ENCODE measurements around the gene SSR1. TPM values are rescaled to one million over a fixed set of nuclear protein-coding genes. Genes with fewer than 3 reads are reported as not detected.
A peak's percentile ranks its signal among the peaks of the same experiment; 100 is the strongest.

The SSR1 gene
- total and polyA plus RNA-seq, 9 of the 15 experiments (the other 6 are each of a cell fraction or from before 2014, with no cell fraction given) = 87.7 to 220 (median 144) TPM

GRCh38 chr6:7313505-7314165, 636 bp upstream of the SSR1 start (continued):
- TF ChIP-seq NFYB (IDR thresholded peaks at IDR 0.05; ENCODE audit: extremely low read depth, insufficient read length) = no peak
- TF ChIP-seq RBM15 (IDR thresholded peaks at IDR 0.05; ENCODE audit: insufficient read depth, low read length) = no peak
- TF ChIP-seq PHB2 (IDR thresholded peaks at IDR 0.05; ENCODE audit: low read depth) = no peak
- no peak for TF ChIP-seq NR2C1 (IDR thresholded peaks at IDR 0.05)
- 0 out of 2 replicates have a peak, but pooled peaks have one; percentile 13 for TF ChIP-seq NR2C1 (tag; IDR thresholded peaks at IDR 0.05)
- TF ChIP-seq ZNF518B (CRISPR knock-in tag; IDR thresholded peaks at IDR 0.05) = no peak
- no peak for TF ChIP-seq LARP7 (IDR thresholded peaks at IDR 0.05)
- no peak for TF ChIP-seq NR1H2 (CRISPR knock-in tag; IDR thresholded peaks at IDR 0.05)
- no peak for TF ChIP-seq SETDB1 (IDR thresholded peaks at IDR 0.05; ENCODE audit: low read length)
- TF ChIP-seq ZNF324 (CRISPR knock-in tag; IDR thresholded peaks at IDR 0.05) = no peak
- no peak for TF ChIP-seq HMG20B (CRISPR knock-in tag; IDR thresholded peaks at IDR 0.05)
- TF ChIP-seq RBM34 (IDR thresholded peaks at IDR 0.05; ENCODE audit: borderline replicate concordance, insufficient read depth, low read length) = no peak
- peak; percentile 24; the same call in 1 of the 2 replicates for TF ChIP-seq ZBTB33 (CRISPR knock-in tag; IDR thresholded peaks at IDR 0.05)
- no peak for TF ChIP-seq CHD4 (IDR thresholded peaks at IDR 0.05; ENCODE audit: insufficient read depth, insufficient replicate concordance, low read depth, low read length, poor library complexity, severe bottlenecking)
- TF ChIP-seq RNF219 (CRISPR knock-in tag; IDR thresholded peaks at IDR 0.05) = no peak
- peak; percentile 68; the same call in 1 of the 2 replicates for TF ChIP-seq GTF2E2 (tag; IDR thresholded peaks at IDR 0.05)
- no peak for TF ChIP-seq ATF3 (IDR thresholded peaks at IDR 0.05)
- peak; percentile 66 for TF ChIP-seq ATF3 (CRISPR knock-in tag; conservative IDR thresholded peaks at IDR 0.05)
- no peak for TF ChIP-seq RBM14 (IDR thresholded peaks at IDR 0.05; ENCODE audit: borderline replicate concordance, insufficient read depth, low read depth, low read length)
